Stimulated activated naive CD4-positive, alpha-beta T cell treated with Interleukin-2 at 50 U/mL for 16 hours (primary cell): ENCODE measurements around the gene ZNF512B.
"Not testable (repeated sequence)": the region's sequence is repeated elsewhere in the genome, so short reads cannot be mapped to it uniquely, and the experiment has no call there.

Source experiments
- DNase-seq: peaks from one replicate; lab custom pipeline; 2025; lab: John Stamatoyannopoulos, UW

Gene ZNF512B

GRCh38 chr20:63969838-63970713 is at the start of gene ZNF512B:
Gene ZNF512B, minus strand, starts transcription at chr20:63969930. Its CDS starts 1,980 bp downstream, at chr20:63967950.
- peak; percentile 58 for DNase-seq

- no peak for DNase-seq
Measured at GRCh38 chr20:64015635-64016034, 45.9 kb upstream of the ZNF512B start.

- not testable (repeated sequence) for DNase-seq
Measured at GRCh38 chr20:64012385-64013154, 42.8 kb upstream of the ZNF512B start.

GRCh38 chr20:64011366-64011779 is 41.6 kb upstream of the ZNF512B start:
- no peak for DNase-seq

- DNase-seq: no peak
Measured at GRCh38 chr20:64010711-64011237, 41.0 kb upstream of the ZNF512B start.

- no peak for DNase-seq
Measured at GRCh38 chr20:64009811-64010387, 40.2 kb upstream of the ZNF512B start.

GRCh38 chr20:64006902-64007301 is 37.2 kb upstream of the ZNF512B start:
- DNase-seq: no peak

GRCh38 chr20:64006490-64006889 is 36.8 kb upstream of the ZNF512B start:
- no peak for DNase-seq

- DNase-seq: no peak
Measured at GRCh38 chr20:64005394-64005793, 35.7 kb upstream of the ZNF512B start.

GRCh38 chr20:64003960-64004725 is 34.4 kb upstream of the ZNF512B start:
- no peak for DNase-seq

GRCh38 chr20:64001607-64002011 is 31.9 kb upstream of the ZNF512B start:
- DNase-seq: no peak

GRCh38 chr20:64000906-64001305 is 31.2 kb upstream of the ZNF512B start:
- DNase-seq: no peak

GRCh38 chr20:63982937-63983336 is 13.2 kb upstream of the ZNF512B start:
- DNase-seq: no peak

GRCh38 chr20:63980806-63981728 is 11.3 kb upstream of the ZNF512B start, which contains the start of gene PRPF6:
Gene PRPF6, plus strand, starts transcription at chr20:63981132. Its CDS starts 114 bp downstream, at chr20:63981246.
- DNase-seq: peak; percentile 94

GRCh38 chr20:63980317-63980805 is 10.6 kb upstream of the ZNF512B start:
- DNase-seq: peak; percentile 55

- peak; percentile 74 for DNase-seq
Measured at GRCh38 chr20:63979557-63980316, 10.0 kb upstream of the ZNF512B start, which contains the start of gene SAMD10. Gene SAMD10, minus strand, starts transcription at chr20:63979642. Its CDS starts 175 bp downstream, at chr20:63979467.

GRCh38 chr20:63979229-63979556 is 9.5 kb upstream of the ZNF512B start:
- no peak for DNase-seq

GRCh38 chr20:63978319-63979228 is 8.8 kb upstream of the ZNF512B start:
- DNase-seq: peak; percentile 51
